Mesothelial cell of epicardium (in vitro differentiated cells): Measurements from ENCODE around the gene SORBS1. TPM values are rescaled to one million over a fixed set of nuclear protein-coding genes. Genes with fewer than 3 reads are reported as not detected.

ENCODE experiments used
- DNase-seq, 2 experiments: peaks; one replicate each; pipeline ENCODE4 v3.0.0; 2021; ENCODE audit warnings: low spot score in 2 of 2; ENCODE audit not compliant: unreplicated experiment in 2 of 2
- H3K27ac Mint-ChIP-seq: 2 replicates; pipeline ENCODE4 v1.8.0; 2021; ENCODE audit warnings: mixed read lengths
- H3K27me3 Mint-ChIP-seq: 2 replicates; pipeline ENCODE4 v1.8.0; 2021; ENCODE audit warnings: low read depth, mixed read lengths
- H3K36me3 Mint-ChIP-seq: 2 replicates; pipeline ENCODE4 v1.8.0; 2021; ENCODE audit warnings: mixed read lengths
- H3K4me1 Mint-ChIP-seq: 2 replicates; pipeline ENCODE4 v1.8.0; 2021; ENCODE audit warnings: mixed read lengths
- H3K4me3 Mint-ChIP-seq: 2 replicates; pipeline ENCODE4 v1.8.0; 2021; ENCODE audit warnings: mild to moderate bottlenecking, moderate library complexity, mixed read lengths
- H3K9me3 Mint-ChIP-seq: 2 replicates; pipeline ENCODE4 v1.8.0; 2021; ENCODE audit warnings: mixed read lengths
- total RNA-seq: library from RNA; stranded (reverse); gene quantifications from 3 replicates; pipeline ENCODE4 v1.2.1, GENCODE V29; 2021
- TF ChIP-seq, protein P1 (sequence below): fragments of 200-600 bp; sonication (generic); IDR thresholded peaks from one replicate; pipeline ENCODE4 v1.5.0; 2021; ENCODE audit warnings: antibody characterized with exemption; ENCODE audit not compliant: unreplicated experiment

SORBS1 gene
- total RNA-seq, 1 donor from 2014 or later, result 24.9 TPM

DNA sequence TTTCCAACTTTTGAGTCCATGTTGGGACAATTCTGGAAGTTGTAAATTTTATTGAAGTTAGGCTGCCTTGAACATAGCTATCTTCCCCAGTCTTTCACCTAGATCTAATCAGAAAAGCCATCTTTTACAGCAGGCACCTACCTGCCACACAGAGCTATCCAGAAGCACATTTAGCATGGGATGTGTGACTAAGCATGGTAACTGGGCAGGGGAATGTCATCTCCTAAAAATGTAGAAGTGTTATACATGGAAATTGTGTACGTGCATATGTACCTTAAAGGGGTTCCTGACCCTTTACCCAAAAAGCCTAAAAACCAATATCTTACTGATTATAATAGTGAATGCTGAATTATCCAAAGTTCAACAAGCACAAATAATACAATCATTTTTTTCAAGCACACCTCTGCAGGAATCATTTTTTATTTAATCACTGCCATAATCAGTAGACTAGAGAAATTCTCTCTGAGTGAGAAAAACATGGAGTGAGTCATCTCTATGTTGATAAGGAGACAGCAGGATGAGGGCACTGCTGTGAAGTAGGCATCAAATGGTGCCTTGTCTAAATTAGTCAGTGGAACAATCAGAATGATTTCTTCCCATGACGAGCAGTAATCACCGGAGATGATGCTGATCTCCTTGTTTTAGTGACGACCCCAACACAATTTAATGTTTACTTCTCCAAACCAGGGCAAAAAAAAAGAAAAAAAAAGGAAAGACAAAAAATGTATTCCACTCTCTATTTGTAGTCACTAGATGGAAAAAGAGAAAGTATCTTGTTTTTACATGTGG, 75.9 kb downstream of the SORBS1 start:
- no peak for DNase-seq
- TF ChIP-seq, protein P1, sequence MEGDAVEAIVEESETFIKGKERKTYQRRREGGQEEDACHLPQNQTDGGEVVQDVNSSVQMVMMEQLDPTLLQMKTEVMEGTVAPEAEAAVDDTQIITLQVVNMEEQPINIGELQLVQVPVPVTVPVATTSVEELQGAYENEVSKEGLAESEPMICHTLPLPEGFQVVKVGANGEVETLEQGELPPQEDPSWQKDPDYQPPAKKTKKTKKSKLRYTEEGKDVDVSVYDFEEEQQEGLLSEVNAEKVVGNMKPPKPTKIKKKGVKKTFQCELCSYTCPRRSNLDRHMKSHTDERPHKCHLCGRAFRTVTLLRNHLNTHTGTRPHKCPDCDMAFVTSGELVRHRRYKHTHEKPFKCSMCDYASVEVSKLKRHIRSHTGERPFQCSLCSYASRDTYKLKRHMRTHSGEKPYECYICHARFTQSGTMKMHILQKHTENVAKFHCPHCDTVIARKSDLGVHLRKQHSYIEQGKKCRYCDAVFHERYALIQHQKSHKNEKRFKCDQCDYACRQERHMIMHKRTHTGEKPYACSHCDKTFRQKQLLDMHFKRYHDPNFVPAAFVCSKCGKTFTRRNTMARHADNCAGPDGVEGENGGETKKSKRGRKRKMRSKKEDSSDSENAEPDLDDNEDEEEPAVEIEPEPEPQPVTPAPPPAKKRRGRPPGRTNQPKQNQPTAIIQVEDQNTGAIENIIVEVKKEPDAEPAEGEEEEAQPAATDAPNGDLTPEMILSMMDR, result no peak
- no peaks in the 10 kb centered on the region for H3K27me3 Mint-ChIP-seq

DNA sequence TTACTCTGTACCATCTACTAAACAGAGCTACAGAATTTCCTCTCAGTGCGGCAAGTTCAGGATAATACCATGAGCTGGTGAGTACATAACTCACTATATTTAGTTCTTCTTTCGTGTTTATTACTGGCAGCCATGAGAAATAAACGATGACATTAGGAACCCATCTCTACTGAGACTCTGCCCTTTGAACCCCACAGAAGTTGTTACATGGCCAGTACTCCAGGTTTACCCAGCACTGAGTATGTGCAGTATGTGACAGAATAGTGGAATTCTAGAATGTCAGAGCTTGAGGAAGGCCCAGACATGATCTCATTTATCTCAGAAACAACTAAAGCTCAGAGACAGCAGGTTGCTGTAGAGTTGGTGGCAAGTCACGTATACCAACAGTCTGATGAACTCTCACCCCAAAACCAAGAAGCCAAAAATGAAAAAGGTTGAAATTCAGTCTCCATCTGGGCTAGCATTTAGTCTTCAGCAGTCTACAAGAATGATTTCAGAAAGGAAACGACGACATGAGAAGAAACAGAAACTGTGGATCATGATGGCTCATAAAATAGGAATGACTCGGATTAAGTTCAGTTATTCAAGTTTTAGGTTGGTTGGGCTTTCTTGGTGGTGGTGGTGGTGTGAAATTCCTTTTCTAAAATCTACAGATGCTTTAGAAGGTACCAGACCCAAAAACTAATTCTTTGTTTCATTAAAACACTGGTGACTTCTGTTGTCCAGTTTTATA, 78.5 kb downstream of the SORBS1 start:
- TF ChIP-seq, protein P1, result no peak

More for the DNA sequence above, 75.9 kb downstream of the SORBS1 start:
- H3K27ac Mint-ChIP-seq, result no peak overlapping the region
- no peaks in the 10 kb centered on the region for H3K9me3 Mint-ChIP-seq
- no peak overlapping the region for H3K4me3 Mint-ChIP-seq
- H3K36me3 Mint-ChIP-seq, result no peaks in the 10 kb centered on the region
- H3K4me1 Mint-ChIP-seq, result peaks cover 2% of the 10 kb centered on the region

DNA sequence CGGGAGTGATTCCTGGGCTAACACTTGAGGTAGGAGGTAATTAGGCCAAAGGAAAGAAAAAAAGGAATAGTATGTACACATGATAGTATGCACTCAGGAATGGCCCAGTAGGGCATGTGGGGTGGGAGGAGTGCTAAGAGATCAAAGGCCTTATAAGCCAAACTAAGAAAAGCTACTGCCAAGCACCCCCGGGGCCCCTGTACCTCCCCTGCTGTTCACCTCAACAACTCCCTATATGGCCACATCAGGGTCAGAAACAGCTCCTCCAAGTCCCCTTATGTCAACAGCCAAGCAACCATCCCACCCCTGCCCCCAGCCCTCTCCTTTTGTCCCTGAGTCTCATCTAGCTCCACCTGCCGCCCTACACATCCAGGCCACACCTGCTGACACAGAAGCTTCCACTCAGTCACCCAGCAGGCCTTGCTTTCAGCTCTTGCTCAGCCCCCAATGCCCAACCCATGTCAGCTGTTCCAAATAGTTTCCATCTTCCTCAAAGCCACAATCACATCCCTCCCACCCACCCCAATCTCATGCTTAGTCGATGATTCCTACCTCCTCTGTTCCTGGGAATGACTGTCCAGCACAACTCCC, 80.2 kb downstream of the SORBS1 start:
- TF ChIP-seq, protein P1, result no peak
- Mint-ChIP-seq H3K9me3 (no peaks in the 10 kb centered on the region), H3K4me1 (peaks cover 6% of the 10 kb centered on the region), H3K36me3 (no peaks in the 10 kb centered on the region), H3K27me3 (no peaks in the 10 kb centered on the region), H3K27ac (peak overlapping the region; percentile 57), H3K4me3 (no peak overlapping the region)
- DNase-seq, result no peak

More for the DNA sequence above, 78.5 kb downstream of the SORBS1 start:
- no peak overlapping the region for H3K27ac Mint-ChIP-seq
- H3K36me3 Mint-ChIP-seq, result no peaks in the 10 kb centered on the region
- no peaks in the 10 kb centered on the region for H3K9me3 Mint-ChIP-seq
- no peak overlapping the region for H3K4me3 Mint-ChIP-seq
- DNase-seq, result no peak
- peaks cover 6% of the 10 kb centered on the region for H3K4me1 Mint-ChIP-seq
- no peaks in the 10 kb centered on the region for H3K27me3 Mint-ChIP-seq

DNA sequence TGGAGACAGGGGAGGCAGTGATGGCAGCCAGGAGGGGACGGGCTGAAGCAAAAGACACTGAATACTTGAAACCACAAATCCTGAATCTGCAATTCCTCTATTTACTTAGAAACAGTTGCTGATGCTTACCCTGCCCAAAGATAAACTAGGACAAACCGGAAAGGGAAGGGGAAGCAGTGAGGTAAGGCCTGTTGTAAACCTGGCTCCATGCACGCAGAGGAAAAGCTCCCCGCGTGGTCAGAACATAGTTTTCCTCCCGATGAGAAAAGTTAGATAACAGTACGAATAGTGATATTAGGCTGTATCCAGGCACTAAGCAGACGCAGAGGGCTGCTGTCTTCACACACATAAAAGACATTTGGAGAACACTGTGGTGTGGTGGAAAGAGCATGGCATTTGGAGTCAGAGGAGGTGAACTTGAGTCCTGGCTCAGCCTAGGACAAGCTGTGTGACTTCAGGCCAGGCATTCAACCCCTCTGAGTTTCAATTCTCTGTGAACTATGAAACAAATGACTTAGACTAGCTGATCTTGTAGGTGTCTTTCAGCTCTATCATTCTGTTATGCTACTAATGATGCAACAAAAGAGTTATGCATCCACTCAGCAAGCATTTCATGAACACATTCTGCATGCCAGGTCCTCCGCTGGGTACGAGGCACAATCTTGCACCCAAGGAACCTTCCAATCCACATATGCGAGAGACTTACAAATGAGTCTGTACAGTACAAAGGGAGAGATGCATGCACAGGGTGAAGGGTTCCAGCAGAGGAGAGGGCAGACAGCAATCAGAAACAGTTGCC, 80.9 kb downstream of the SORBS1 start:
- DNase-seq, result no peak
- TF ChIP-seq, protein P1, result no peak
- Mint-ChIP-seq H3K4me1 (peaks cover 6% of the 10 kb centered on the region), H3K4me3 (no peak overlapping the region), H3K27ac (peak overlapping the region; percentile 88), H3K9me3 (no peaks in the 10 kb centered on the region), H3K36me3 (no peaks in the 10 kb centered on the region), H3K27me3 (no peaks in the 10 kb centered on the region)

DNA sequence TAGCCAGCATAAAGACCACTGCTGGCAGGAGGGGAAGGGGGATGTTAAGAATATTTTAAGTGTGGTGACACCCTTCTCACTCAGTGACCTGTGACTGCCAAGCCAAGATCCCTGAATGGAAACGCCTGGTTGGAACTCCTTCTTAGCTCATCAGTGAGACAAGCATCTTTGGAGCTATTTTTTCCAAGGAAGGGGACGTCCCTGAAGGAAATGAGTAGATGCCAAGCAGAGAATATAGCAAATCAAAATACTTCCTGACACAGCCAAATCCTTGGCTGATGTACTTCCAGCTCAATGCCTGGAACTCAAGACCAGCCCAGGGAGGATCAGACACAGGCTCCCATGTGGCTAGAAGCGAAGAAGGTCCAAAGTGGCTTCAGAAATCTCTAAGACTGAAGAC, 82.2 kb downstream of the SORBS1 start:
- H3K4me1 Mint-ChIP-seq, result peaks cover 20% of the 10 kb centered on the region
- no peak overlapping the region for H3K27ac Mint-ChIP-seq
- no peak overlapping the region for H3K4me3 Mint-ChIP-seq
- TF ChIP-seq, protein P1, result no peak
- H3K27me3 Mint-ChIP-seq, result no peaks in the 10 kb centered on the region
- DNase-seq, result no peak
- no peaks in the 10 kb centered on the region for H3K9me3 Mint-ChIP-seq
- no peaks in the 10 kb centered on the region for H3K36me3 Mint-ChIP-seq
